Nephron progenitor cell (in vitro differentiated cells): ENCODE data around the gene FRMD4B.

Experiments
- DNase-seq: peaks from one replicate; pipeline ENCODE4 v3.0.0; 2021
- H3K27ac Mint-ChIP-seq: 2 replicates; pipeline ENCODE4 v1.8.0; 2021; ENCODE audit warnings: mild to moderate bottlenecking, moderate library complexity, mixed read lengths
- H3K27me3 Mint-ChIP-seq: 2 replicates; pipeline ENCODE4 v1.8.0; 2021; ENCODE audit warnings: mild to moderate bottlenecking, low read depth, mixed read lengths; ENCODE audit not compliant: poor library complexity
- H3K36me3 Mint-ChIP-seq: 2 replicates; pipeline ENCODE4 v1.8.0; 2021; ENCODE audit warnings: low read depth, mixed read lengths
- H3K4me1 Mint-ChIP-seq: 2 replicates; pipeline ENCODE4 v1.8.0; 2021; ENCODE audit warnings: mixed read lengths
- H3K4me3 Mint-ChIP-seq: 2 replicates; pipeline ENCODE4 v1.8.0; 2021; ENCODE audit warnings: mild to moderate bottlenecking, moderate library complexity, mixed read lengths
- H3K9me3 Mint-ChIP-seq: 2 replicates; pipeline ENCODE4 v1.8.0; 2021; ENCODE audit warnings: mild to moderate bottlenecking, moderate library complexity, mixed read lengths
- TF ChIP-seq, protein P1 (sequence below): fragments of 200-600 bp; sonication (generic); IDR thresholded peaks from 2 replicates; pipeline ENCODE4 v1.5.0; 2021; ENCODE audit warnings: antibody characterized with exemption

Gene FRMD4B

GRCh38 chr3:69292959-69293574, 92.8 kb downstream of the FRMD4B start:
- Mint-ChIP-seq H3K27me3 (peaks cover 7% of the 10 kb centered on the region), H3K4me1 (peaks cover 94% of the 10 kb centered on the region), H3K9me3 (no peaks in the 10 kb centered on the region), H3K27ac (peak overlapping the region; percentile 82), H3K4me3 (peak overlapping the region; percentile 15), H3K36me3 (no peaks in the 10 kb centered on the region)
- no peak for DNase-seq
- TF ChIP-seq, protein P1, sequence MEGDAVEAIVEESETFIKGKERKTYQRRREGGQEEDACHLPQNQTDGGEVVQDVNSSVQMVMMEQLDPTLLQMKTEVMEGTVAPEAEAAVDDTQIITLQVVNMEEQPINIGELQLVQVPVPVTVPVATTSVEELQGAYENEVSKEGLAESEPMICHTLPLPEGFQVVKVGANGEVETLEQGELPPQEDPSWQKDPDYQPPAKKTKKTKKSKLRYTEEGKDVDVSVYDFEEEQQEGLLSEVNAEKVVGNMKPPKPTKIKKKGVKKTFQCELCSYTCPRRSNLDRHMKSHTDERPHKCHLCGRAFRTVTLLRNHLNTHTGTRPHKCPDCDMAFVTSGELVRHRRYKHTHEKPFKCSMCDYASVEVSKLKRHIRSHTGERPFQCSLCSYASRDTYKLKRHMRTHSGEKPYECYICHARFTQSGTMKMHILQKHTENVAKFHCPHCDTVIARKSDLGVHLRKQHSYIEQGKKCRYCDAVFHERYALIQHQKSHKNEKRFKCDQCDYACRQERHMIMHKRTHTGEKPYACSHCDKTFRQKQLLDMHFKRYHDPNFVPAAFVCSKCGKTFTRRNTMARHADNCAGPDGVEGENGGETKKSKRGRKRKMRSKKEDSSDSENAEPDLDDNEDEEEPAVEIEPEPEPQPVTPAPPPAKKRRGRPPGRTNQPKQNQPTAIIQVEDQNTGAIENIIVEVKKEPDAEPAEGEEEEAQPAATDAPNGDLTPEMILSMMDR: no peak

- Mint-ChIP-seq H3K27me3 (peaks cover 7% of the 10 kb centered on the region), H3K4me1 (peaks cover 95% of the 10 kb centered on the region), H3K36me3 (no peaks in the 10 kb centered on the region), H3K4me3 (no peak overlapping the region), H3K9me3 (no peaks in the 10 kb centered on the region), H3K27ac (no peak overlapping the region)
- DNase-seq: no peak
- TF ChIP-seq, protein P1: no peak
These were observed 93.7 kb downstream of the FRMD4B start for GRCh38 chr3:69292185-69292584.

GRCh38 chr3:69290430-69290829, 95.5 kb downstream of the FRMD4B start:
- Mint-ChIP-seq H3K4me3 (no peak overlapping the region), H3K9me3 (peaks cover 6% of the 10 kb centered on the region), H3K4me1 (peaks cover 82% of the 10 kb centered on the region), H3K27ac (no peak overlapping the region), H3K27me3 (peaks cover 11% of the 10 kb centered on the region), H3K36me3 (peaks cover 5% of the 10 kb centered on the region)
- TF ChIP-seq, protein P1: no peak
- no peak for DNase-seq

- H3K36me3 Mint-ChIP-seq: peaks cover 5% of the 10 kb centered on the region
- H3K9me3 Mint-ChIP-seq: peaks cover 10% of the 10 kb centered on the region
- H3K27ac Mint-ChIP-seq: no peak overlapping the region
- peaks cover 11% of the 10 kb centered on the region for H3K27me3 Mint-ChIP-seq
- H3K4me1 Mint-ChIP-seq: peaks cover 79% of the 10 kb centered on the region
- TF ChIP-seq, protein P1: no peak
- no peak overlapping the region for H3K4me3 Mint-ChIP-seq
- no peak for DNase-seq
These were observed 95.9 kb downstream of the FRMD4B start for GRCh38 chr3:69290006-69290405.

DNA sequence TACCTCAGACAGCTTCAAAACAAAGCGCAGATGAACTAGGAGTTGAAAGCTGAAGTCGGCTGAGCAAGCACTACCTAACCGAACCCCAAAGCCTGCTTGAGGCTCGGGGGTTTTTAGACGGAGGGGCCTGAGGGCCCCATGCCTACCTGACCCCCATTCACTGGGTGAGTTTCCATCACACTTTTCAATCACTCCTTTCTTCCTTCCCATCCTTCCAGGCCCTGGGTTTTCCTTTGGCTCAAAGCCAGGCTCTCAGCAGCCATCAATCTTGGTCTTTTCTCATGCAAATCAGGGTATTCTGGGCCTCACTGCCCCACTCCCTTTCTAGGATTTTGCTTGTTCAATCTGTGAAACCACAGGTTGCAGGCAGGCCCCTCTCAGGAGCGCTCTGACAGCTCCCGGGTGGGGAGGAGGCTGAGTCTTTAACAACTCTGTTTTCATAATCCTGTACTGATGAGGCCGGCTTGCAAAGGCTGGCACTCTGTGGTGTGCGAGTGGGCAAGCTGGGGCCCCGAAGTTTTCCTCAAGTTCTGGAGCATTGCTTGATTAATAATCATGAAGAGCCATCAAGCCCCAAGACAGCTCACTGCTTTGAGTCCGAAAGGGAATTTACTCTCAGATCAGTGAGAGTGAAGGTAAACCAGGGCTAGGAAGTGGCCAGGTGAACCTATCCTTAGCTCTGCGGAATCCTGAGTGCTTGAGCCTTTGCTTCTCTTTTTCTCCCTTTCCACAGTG, 97.6 kb downstream of the FRMD4B start:
- DNase-seq: peak; percentile 38
- Mint-ChIP-seq H3K4me1 (peaks cover 74% of the 10 kb centered on the region), H3K27me3 (peaks cover 7% of the 10 kb centered on the region), H3K4me3 (peak overlapping the region; percentile 75), H3K36me3 (peaks cover 13% of the 10 kb centered on the region), H3K27ac (peak overlapping the region; percentile 97), H3K9me3 (peaks cover 20% of the 10 kb centered on the region)
- TF ChIP-seq, protein P1: no peak
